HS-5 (cell line): Measurements from ENCODE around the gene PTGFR.
A peak's percentile ranks its signal among the peaks of the same experiment; 100 is the strongest.

ENCODE experiments used
- DNase-seq: peaks from one replicate; pipeline ENCODE4 v3.0.0-alpha.2; 2012; ENCODE audit warnings: low read depth

Gene PTGFR

DNA sequence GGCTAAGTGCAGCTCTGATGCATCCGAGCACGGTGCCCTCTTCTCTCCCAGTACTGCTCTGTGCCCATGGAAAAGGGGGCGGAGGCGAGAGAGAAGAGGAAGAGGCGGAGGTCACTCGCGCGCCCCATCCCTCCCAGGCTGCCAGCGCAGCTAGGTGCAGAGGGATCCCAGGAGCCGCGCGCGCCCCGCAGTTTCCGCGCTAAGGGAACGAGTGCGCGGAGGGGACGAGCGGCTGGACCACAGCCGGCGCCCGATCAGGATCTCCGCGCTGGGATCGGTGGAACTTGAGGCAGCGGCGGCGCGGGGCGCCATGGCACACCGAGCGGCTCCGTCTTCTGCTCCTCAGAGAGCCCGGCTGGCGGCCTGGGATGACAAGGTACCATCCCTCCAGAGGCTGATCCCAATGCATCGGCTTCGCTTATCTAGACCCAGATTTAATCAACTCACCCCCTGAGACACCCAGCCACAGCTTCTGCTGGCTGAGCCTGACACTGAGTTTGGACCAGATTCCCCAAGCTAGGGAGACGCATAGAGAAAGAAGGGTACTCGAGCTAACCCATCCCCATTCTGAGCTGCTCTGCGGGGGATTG is at the start of gene PTGFR:
PTGFR (plus strand) TSS at position 114 of the 590 bp plus-strand sequence. CDS start 1,770 bp downstream, outside the sequence.
- peak; percentile 35 for DNase-seq

DNA sequence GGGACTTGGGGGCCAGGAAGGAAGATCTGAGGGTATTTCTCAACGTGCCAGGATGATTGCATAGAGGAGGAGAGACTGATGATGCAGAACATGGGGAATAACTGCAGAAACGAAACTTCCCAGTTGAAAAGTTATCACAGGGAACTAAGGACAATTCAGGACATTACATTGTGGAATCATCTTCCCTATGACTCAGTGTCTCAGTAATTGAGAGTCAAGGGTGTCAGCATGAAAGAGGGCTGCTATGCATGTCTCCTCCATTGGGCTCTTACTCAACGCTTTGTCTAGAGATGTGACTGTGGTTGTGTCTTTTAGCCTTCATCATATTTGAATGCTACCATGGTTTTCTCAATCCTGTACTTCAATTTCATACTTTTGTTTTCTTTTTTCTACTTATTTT is 48.9 kb upstream of the PTGFR start:
- DNase-seq: no peak

DNA sequence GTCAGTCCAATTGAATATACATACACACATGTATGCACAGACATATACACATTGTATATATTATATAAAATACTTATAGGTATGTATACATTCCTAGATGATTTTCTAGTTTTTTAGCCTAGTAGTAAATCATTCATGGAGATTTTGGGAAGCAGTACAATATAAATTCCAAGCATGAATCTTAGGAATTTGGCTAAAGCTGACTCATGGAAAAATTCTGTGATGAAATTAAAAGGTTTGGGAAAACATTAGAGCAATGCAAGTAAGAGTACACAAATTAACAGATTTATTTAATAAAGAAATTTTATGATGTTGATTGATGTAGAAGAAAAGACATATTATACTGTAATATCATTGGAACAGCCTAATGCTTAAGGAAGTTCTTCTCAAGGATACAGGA is 43.7 kb upstream of the PTGFR start:
- DNase-seq: no peak

DNA sequence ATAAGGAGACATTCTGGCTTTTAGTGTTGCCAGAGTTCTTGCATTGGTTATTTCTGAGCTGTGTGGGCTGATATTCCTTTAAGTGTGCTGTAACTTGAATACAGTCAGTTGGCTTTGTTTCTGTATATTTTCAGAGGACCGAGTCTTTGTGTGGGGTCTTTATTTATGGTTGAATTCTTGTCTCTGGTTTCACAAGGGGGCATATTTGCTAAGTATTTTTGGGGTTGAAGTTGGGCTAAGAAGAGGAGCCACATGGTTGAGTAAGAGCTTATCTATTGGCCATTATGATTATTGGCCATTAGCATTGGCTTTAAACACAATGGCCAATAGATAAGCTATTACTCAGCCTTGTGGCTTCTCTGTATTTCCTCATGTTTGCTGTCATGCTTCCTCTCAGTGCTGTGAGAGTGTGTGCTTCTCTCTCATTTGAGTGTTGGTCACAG is 26.3 kb upstream of the PTGFR start:
- no peak for DNase-seq

GRCh38 chr1:78465143-78465542 is 25.6 kb upstream of the PTGFR start:
- no peak for DNase-seq

DNA sequence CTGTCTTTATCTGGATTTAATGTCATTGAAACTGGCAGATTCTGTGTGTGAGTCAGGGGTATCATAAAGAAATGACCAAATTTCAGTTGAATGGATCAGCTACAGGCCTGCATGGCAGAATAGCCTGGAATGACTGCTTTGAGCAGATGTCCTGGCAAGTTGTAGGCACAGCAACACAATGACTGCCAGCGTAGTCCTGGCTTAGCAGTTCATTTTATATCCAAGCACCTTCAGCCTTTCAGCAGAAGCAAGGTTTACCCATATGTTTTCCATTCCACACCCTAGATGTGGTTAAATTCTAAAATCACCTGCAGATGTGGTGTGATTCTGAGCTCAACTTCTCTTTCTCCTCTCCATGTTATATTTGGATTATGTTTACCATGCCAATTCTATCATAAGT is 22.3 kb upstream of the PTGFR start:
- DNase-seq: no peak

GRCh38 chr1:78469576-78469975 is 21.2 kb upstream of the PTGFR start:
- DNase-seq: no peak

DNA sequence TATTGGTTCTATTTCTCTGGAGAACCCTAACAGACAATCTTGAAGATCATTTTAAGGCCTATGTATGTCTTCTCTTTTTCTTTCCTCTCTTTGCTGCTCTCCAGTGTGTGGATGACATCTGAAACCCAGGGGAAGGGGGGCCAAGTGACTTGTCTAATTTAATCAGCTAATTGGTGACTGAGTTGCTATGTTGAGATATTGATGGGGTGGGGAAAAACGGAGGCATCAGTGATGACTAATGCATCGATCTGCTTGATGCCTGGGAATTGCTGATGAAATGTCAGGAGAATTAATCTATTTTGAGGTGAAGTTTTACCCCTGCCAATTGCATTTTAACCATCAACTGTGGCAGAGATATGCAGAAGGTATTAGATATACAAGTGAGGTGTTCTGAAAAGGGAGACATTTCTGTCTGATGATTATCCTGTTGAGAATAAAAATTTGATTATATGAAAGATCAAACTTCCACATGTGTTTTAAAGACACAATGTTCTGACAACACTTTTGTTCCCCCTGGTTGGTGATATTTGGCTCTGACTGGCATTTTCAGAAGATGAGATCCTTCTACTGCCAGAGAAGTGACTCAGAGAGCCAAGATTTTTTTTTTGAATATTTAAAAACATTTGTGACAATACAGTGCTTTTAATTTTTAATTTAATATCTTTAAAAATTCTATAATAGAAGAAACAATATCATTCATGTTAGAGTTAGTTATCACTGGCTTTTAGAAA is 18.7 kb upstream of the PTGFR start:
- DNase-seq: no peak

DNA sequence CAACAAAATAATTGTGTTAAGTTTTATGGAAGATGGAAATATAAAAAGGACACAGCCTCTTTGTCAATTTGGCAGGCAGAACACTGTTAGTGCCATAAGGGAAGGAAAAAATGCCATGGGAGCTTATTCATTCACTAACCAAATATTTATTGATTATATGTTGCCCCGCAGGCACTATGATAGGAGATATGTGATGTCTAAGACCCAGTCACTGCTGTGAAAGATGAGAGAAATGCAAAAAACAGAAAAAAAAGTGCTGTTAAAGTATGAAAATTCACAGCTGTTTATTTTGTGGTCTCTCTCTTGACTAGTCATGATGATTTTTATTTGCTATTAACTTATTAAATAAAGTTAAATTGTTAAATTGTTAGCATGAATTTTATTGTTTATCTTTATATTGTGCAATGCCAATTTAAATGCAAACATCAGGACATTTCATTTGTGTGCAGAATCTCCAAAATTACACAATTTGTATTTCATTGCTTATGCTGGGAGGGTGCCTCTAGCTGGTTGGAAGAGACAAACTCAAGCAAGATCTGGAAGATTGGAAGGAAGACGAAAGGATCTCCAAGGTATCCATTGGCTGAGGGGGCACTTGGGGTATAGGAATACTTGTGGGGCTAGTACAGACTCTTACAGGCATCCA is 17.8 kb upstream of the PTGFR start:
- no peak for DNase-seq

DNA sequence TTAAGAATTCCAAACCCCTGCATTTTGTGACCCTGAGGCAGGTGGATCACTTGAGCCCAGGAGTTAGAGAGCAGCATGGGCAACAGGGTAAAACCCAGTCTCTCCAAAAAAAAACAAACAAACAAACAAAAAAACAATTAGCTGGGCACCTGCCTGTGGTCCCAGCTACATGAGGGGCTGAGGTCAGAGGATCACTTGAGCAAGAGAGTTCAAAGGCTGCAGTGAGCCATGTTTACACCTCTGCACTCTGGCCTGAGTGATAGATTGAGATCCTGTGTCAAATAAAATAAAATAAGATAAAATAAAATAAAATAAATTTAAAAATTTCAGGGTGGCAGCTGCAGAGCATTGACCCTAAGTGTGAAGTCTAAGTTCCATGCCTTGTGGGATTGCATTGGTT is 16.7 kb upstream of the PTGFR start:
- no peak for DNase-seq

DNA sequence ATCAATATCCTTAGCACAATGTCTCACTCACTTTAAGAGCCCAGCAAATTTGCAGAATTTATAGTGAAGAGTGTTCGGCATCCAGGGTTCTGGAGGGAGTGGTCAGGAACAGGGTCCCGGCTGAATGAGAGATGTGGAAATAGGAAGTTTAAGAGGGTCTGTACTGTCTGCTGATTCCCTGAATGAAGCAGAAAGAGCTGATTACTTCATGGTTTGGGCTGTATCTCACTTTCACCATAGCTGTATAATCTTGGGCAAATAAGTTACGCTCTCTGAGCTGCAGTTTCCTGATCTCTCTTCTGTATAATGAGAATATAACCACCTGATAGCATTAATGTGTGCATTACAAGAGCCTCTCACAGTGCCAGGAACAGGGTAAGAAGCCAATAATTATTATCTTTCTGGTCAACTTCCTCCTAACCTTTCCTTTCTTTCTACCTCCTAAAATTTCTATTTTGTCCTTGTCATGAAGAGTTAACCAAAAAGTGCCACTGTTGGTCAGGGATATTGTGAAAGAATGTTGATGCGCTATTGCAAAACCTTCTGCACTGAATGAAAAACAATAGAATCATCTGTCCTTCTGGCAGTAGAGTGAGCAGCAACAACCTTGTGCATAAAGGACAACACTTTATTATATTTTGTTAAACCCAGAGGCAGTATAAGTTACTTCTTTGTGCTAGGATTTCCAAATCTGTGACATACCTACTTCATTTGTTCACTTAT is 14.7 kb upstream of the PTGFR start:
- DNase-seq: no peak

DNA sequence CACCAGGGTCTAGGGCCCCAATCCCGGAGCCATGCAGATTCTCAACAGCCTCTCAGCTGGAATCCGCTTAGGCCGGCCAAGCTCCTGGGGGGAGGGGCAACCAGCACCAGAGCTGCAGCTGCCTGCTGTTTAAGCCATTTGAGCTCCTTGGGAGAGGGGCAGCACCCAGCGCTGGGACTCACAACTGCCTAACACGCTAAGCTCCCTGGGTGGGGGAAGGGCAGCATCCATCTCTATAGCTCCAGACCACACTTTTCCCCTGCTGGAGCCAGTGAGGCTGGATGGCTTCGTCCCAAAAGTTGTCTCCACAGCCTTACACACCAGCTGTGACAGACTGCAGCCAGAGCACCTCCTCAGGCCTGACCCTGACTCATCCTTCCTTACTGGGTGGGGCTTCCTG is 6.9 kb upstream of the PTGFR start:
- DNase-seq: no peak

GRCh38 chr1:78491451-78492071 is 787 bp downstream of the PTGFR start:
- peak; percentile 43 for DNase-seq

DNA sequence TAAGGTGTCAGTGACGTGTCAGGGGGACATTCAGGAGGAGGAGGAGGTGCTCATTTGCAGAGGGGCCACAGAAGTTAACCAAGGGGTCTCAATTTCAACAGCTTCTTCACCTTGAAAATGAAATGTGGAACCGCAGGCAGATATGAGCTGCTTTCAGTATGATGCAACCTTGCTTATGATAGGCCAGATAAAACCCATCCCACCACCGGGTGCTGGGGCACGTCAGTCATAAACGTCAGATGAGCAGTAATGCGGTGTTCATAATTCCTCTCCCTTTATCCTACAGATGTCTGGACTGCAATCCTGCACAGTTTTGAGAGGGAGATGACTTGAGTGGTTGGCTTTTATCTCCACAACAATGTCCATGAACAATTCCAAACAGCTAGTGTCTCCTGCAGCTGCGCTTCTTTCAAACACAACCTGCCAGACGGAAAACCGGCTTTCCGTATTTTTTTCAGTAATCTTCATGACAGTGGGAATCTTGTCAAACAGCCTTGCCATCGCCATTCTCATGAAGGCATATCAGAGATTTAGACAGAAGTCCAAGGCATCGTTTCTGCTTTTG is 1.7 kb downstream of the PTGFR start:
- no peak for DNase-seq

- no peak for DNase-seq
These were observed 2.7 kb downstream of the PTGFR start for GRCh38 chr1:78493451-78493850.

DNA sequence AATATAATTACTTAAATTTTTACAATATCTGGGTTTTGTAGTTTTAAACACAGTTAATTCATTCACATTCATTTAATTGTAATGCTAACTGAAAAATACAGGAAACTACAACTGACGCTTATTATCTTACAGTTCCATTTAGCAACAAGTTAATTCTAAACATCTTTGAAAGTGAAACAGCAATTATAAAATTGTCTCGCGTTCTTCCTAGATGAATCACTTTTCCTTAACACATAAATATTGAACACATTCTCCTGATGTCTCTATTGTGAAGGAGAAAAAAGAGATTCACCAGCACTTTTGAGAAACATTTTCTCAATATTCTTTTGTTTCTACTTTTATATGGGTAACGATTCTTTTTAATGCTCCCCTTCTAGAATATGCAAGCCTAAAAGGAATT is 6.4 kb downstream of the PTGFR start:
- DNase-seq: no peak

DNA sequence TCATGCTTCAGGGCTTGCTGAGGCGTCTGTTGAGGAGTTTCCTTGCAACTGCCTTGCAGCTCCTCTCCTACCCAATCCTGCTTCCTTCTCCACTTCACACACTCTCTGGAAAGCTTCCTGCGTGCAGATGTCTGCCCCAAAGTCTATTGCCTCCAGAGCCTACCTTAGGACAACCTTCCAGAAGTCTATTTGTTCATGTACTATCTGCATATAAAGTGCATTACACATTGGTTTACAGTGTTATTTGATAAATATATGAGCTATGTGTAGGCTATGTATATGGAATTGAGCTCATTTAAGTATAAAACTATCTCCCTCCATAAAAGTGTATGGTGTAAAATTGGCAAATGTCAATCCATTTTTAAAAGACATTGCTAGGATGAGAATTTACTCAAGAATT is 9.8 kb downstream of the PTGFR start:
- DNase-seq: no peak

GRCh38 chr1:78501203-78501602 is 10.4 kb downstream of the PTGFR start:
- DNase-seq: no peak

GRCh38 chr1:78511334-78511733 is 20.6 kb downstream of the PTGFR start:
- DNase-seq: no peak

DNA sequence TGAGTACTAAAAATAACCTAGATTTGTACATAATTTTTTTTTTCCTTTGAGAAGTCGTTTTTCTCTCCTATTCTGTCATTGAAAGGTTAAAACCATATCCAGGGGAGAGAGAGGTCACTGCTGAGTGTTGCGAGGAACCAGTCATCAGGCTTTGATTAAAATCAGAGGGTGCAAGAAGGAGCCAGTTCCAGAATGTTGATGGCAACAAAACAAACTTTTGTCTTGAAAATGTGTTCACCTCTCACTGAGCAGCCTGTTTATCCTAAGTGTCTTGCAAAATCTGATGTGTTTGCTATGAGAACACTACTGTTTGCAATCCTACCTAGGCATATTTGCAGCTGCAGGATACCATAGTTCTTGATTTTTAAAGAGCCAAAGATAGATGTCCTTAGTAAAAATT is 25.9 kb downstream of the PTGFR start:
- DNase-seq: no peak

DNA sequence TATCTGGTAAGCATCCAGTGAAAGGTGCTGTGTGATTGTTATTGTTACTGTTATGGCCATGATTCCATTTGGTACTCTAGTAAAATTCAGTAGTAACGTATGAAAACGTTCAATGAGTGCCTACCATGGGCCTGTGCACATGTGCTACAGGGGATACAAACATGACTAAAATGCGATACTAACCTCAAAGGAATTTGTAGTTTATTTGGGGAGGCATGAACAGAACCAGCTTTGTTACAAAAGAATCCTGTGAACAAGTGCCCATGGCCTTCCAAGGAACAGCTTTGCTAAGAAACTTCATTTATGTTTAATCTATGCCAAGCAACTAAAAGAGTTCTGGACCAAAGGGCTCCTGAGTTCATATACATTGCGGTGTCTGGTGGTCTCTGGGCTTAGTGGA is 28.7 kb downstream of the PTGFR start:
- DNase-seq: peak; percentile 8

- no peak for DNase-seq
These were observed 29.4 kb downstream of the PTGFR start for GRCh38 chr1:78520216-78520615.
